IMR-90 (cell line): ENCODE results near the gene IQSEC3. TPM values are rescaled to one million over a fixed set of nuclear protein-coding genes. Genes with fewer than 3 reads are reported as not detected.

ENCODE experiments used
- ATAC-seq: fragments of 200-7000 bp; cut with Tn5 transposase; 2 replicates; pipeline ENCODE4 v1.9.1; 2020; ENCODE audit warnings: low read depth, mild to moderate bottlenecking, moderate library complexity
- BruUV-seq: library from RNA; stranded (reverse); fragments of 400-500 nt; replicated peaks from 2 replicates; lab custom pipeline; 2021; lab: Mats Ljungman, UMichigan
- CTCF ChIA-PET: fragments of 300-600 bp; formaldehyde crosslinking; extraction: SDS; loops from one replicate; lab custom pipeline; 2021; ENCODE audit warnings: antibody characterized with exemption; lab: Yijun Ruan, JAX
- POLR2A ChIA-PET: fragments of 300-600 bp; sonication (Branson Sonifier 250); formaldehyde crosslinking; loops from one replicate; lab custom pipeline; 2022; ENCODE audit warnings: antibody characterized with exemption; ENCODE audit not compliant: unreplicated experiment; lab: Charles Lee
- DNase-seq: peaks from one replicate; pipeline ENCODE4 v3.0.0; 2013
- H2AFZ ChIP-seq: replicated peaks from 2 replicates; pipeline ENCODE3; 2013; ENCODE audit warnings: low read length, mild to moderate bottlenecking; ENCODE audit not compliant: poor library complexity
- H2AK5ac ChIP-seq: 2 replicates; pipeline ENCODE4 v1.6.1; 2013; ENCODE audit warnings: low read depth, low read length, inconsistent platforms
- H2AK9ac ChIP-seq: replicated peaks from 2 replicates; pipeline ENCODE3; 2013; ENCODE audit warnings: mild to moderate bottlenecking, low read depth, low read length, moderate library complexity; ENCODE audit not compliant: poor library complexity
- H2BK120ac ChIP-seq: 2 replicates; pipeline ENCODE4 v1.6.1; 2013; ENCODE audit warnings: low read depth, low read length, inconsistent platforms
- H2BK15ac ChIP-seq: 3 replicates; pipeline ENCODE4 v1.6.1; 2013; ENCODE audit warnings: low read depth, low read length, inconsistent platforms
- H2BK20ac ChIP-seq: 2 replicates; pipeline ENCODE4 v1.6.1; 2013; ENCODE audit warnings: low read depth, mild to moderate bottlenecking, inconsistent platforms, low read length, moderate library complexity
- H2BK5ac ChIP-seq: 2 replicates; pipeline ENCODE4 v1.6.1; 2013; ENCODE audit warnings: mild to moderate bottlenecking, low read depth, low read length, inconsistent platforms; ENCODE audit not compliant: poor library complexity, severe bottlenecking
- H3K14ac ChIP-seq: replicated peaks from 2 replicates; pipeline ENCODE4 v1.6.1; 2013; ENCODE audit warnings: low read depth, low read length, inconsistent platforms
- H3K18ac ChIP-seq: 2 replicates; pipeline ENCODE4 v1.6.1; 2013; ENCODE audit warnings: low read depth, low read length, control low read depth
- H3K23ac ChIP-seq: 2 replicates; pipeline ENCODE4 v1.6.1; 2013; ENCODE audit warnings: low read depth, low read length, inconsistent platforms
- H3K27ac ChIP-seq: 2 replicates; pipeline ENCODE4 v1.5.1; 2013; ENCODE audit warnings: mild to moderate bottlenecking, control low read depth, low read length; ENCODE audit not compliant: insufficient read depth
- H3K27me3 ChIP-seq: 2 replicates; pipeline ENCODE4 v1.6.1; 2013; ENCODE audit warnings: low read length; ENCODE audit not compliant: control insufficient read depth, insufficient read depth
- H3K36me3 ChIP-seq: 2 replicates; pipeline ENCODE4 v1.6.1; 2013; ENCODE audit warnings: low read length, mixed read lengths; ENCODE audit not compliant: control insufficient read depth, insufficient read depth
- H3K4ac ChIP-seq: 2 replicates; pipeline ENCODE4 v1.6.1; 2013; ENCODE audit warnings: low read depth, low read length, inconsistent platforms
- H3K4me1 ChIP-seq: 2 replicates; pipeline ENCODE4 v1.6.1; 2013; ENCODE audit warnings: low read length, mixed read lengths; ENCODE audit not compliant: control insufficient read depth, insufficient read depth
- H3K4me2 ChIP-seq: 2 replicates; pipeline ENCODE4 v1.6.1; 2013; ENCODE audit warnings: low read depth, mild to moderate bottlenecking, control low read depth, low read length, moderate library complexity
- H3K4me3 ChIP-seq: 2 replicates; pipeline ENCODE4 v1.5.1; 2013; ENCODE audit warnings: low read depth, mild to moderate bottlenecking, control low read depth, low read length, moderate library complexity; ENCODE audit not compliant: insufficient read depth
- H3K56ac ChIP-seq: 2 replicates; pipeline ENCODE4 v1.6.1; 2013; ENCODE audit warnings: low read length, inconsistent platforms; ENCODE audit not compliant: insufficient read depth; ENCODE audit errors: extremely low read depth
- H3K79me1 ChIP-seq, 2 experiments: 2 replicates each; pipeline ENCODE4 v1.6.1; 2013; ENCODE audit warnings: low read length in 2 of 2, inconsistent platforms in 1 of 2, low read depth in 1 of 2
- H3K9ac ChIP-seq: 2 replicates; pipeline ENCODE4 v1.6.1; 2013; ENCODE audit warnings: low read depth, low read length, control low read depth
- H3K9me1 ChIP-seq: 2 replicates; pipeline ENCODE4 v1.6.1; 2013; ENCODE audit warnings: low read length, inconsistent platforms; ENCODE audit not compliant: insufficient read depth
- H3K9me3 ChIP-seq: 2 replicates; pipeline ENCODE4 v1.6.1; 2013; ENCODE audit warnings: low read length; ENCODE audit not compliant: control insufficient read depth, insufficient read depth
- H4K20me1 ChIP-seq: 2 replicates; pipeline ENCODE4 v1.6.1; 2013; ENCODE audit warnings: low read length, inconsistent platforms; ENCODE audit not compliant: insufficient read depth
- H4K5ac ChIP-seq: 2 replicates; pipeline ENCODE4 v1.6.1; 2013; ENCODE audit warnings: mild to moderate bottlenecking, low read depth, low read length, control low read depth
- H4K8ac ChIP-seq, 2 experiments: 2 replicates each; pipeline ENCODE4 v1.6.1; 2013; ENCODE audit warnings: low read depth in 2 of 2, low read length in 2 of 2, control low read depth in 1 of 2, inconsistent platforms in 1 of 2
- H4K91ac ChIP-seq: 2 replicates; pipeline ENCODE4 v1.6.1; 2013; ENCODE audit warnings: low read depth, low read length, inconsistent platforms; ENCODE audit not compliant: insufficient read depth
- BHLHE40 ChIP-seq: fragments of 150-350 bp; IDR thresholded peaks from 2 replicates; pipeline ENCODE4 v1.6.1; 2016; ENCODE audit warnings: mild to moderate bottlenecking, low read depth, low read length
- CHD1 ChIP-seq: IDR thresholded peaks from 2 replicates; pipeline ENCODE4 v1.6.1; 2012; ENCODE audit warnings: low read depth, low read length, improper control_type of control experiment
- MAZ ChIP-seq: IDR thresholded peaks from 2 replicates; pipeline ENCODE4 v1.6.1; 2012; ENCODE audit warnings: low read depth, mild to moderate bottlenecking, low read length, improper control_type of control experiment, moderate library complexity, borderline replicate concordance
- MXI1 ChIP-seq: IDR thresholded peaks from 2 replicates; pipeline ENCODE4 v1.6.1; 2012; ENCODE audit warnings: low read depth, mild to moderate bottlenecking, low read length, moderate library complexity, borderline replicate concordance
- RCOR1 ChIP-seq: IDR thresholded peaks from 2 replicates; pipeline ENCODE4 v1.6.1; 2012; ENCODE audit warnings: mild to moderate bottlenecking, low read length, improper control_type of control experiment; ENCODE audit not compliant: insufficient replicate concordance
- SMC3 ChIP-seq: fragments of 150-350 bp; IDR thresholded peaks from 2 replicates; pipeline ENCODE4 v1.6.1; 2016; ENCODE audit warnings: low read depth, mild to moderate bottlenecking, antibody characterized with exemption, low read length, moderate library complexity
- WGBS, 2 experiments: methylation state at CpG; one replicate each; pipeline versions ENCODE4 v1.1.5 to v1.1.7; 2013; ENCODE audit warnings: missing lambda C conversion rate in 2 of 2; ENCODE audit not compliant: insufficient read length in 1 of 2; ENCODE audit errors: extremely low coverage in 2 of 2; 5-methylcytosine and 5-hydroxymethylcytosine counted together
- dilution Hi-C: fragments of 300-500 bp; cut with HindIII; formaldehyde crosslinking; loops from one replicate; pipeline ENCODE4 v1.14.3; 2018; ENCODE audit warnings: low sequenced_read_pairs; ENCODE audit not compliant: unreplicated experiment
- in situ Hi-C: fragments of 300-500 bp; cut with MboI; formaldehyde crosslinking; loops from 3 replicates; pipeline ENCODE4 v1.14.3; 2019; ENCODE audit warnings: low sequenced_read_pairs, inconsistent platforms, mixed read lengths
- intact Hi-C: fragments of 100-400 bp; cut with micrococcal nuclease; formaldehyde crosslinking; loops from 2 replicates; pipeline ENCODE4 v1.10.0; 2022
- polyA plus RNA-seq, 3 experiments: library from polyadenylated mRNA; depleted of rRNA; stranded (reverse); fragments of >200 nt; gene quantifications; 2 replicates each; pipeline ENCODE4 v1.2.3, GENCODE V29; 2012; ENCODE audit warnings: low replicate concordance in 1 of 3
- total RNA-seq: library from RNA; depleted of rRNA; stranded (reverse); fragments of >200 nt; gene quantifications from 2 replicates; pipeline ENCODE4 v1.2.3, GENCODE V29; 2012

The IQSEC3 gene
- total and polyA plus RNA-seq, 2 of the 4 experiments (the other 2 are of a cell fraction) = 0.10 TPM; not detected in 1

- Histone ChIP-seq H4K91ac (peak overlapping the region; percentile 56), H2BK5ac (peak overlapping the region; percentile 62), H2AFZ (peak overlapping the region; percentile 93), H4K20me1 (no peaks in the 10 kb centered on the region), H2BK15ac (peak overlapping the region; percentile 73; the same call in 2 of the 3 replicates), H3K14ac (peak overlapping the region; percentile 80), H3K23ac (peak overlapping the region; percentile 54; the same call in 1 of the 2 replicates), H3K4me2 (peak overlapping the region; percentile 16; the same call in 1 of the 2 replicates), H3K79me1 (no peaks in the 10 kb centered on the region; a peak in 1 of 4 replicates), H2AK9ac (peak overlapping the region; percentile 59), H3K27ac (peak overlapping the region; percentile 3; the same call in 1 of the 2 replicates), H2BK120ac (peak overlapping the region; percentile 92), H3K9me1 (peaks cover 27% of the 10 kb centered on the region), H3K4me1 (peaks cover 22% of the 10 kb centered on the region), H3K56ac (peak overlapping the region; percentile 43; the same call in 1 of the 2 replicates), H4K8ac (peak overlapping the region; percentile 25 to 88; a peak in 3 of 4 replicates), H3K9me3 (no peaks in the 10 kb centered on the region), H3K9ac (peak overlapping the region; percentile 9; the same call in 1 of the 2 replicates), H3K36me3 (no peaks in the 10 kb centered on the region), H2BK20ac (peak overlapping the region; percentile 91; the same call in 1 of the 2 replicates), H4K5ac (peak overlapping the region; percentile 7; the same call in 1 of the 2 replicates), H3K4me3 (no peak overlapping the region), H3K27me3 (no peaks in the 10 kb centered on the region; the same call in 1 of the 2 replicates), H2AK5ac (peak overlapping the region; percentile 95), H3K18ac (peak overlapping the region; percentile 49; the same call in 1 of the 2 replicates), H3K4ac (peak overlapping the region; percentile 92)
- CTCF ChIA-PET = no interaction called here
- ATAC-seq (peak; percentile 81), DNase-seq (peak; percentile 61)
- in situ Hi-C loops = no loop called here
- WGBS, 2 experiments = 42% methylated on average over 6 of the region's 16 CpGs; no CpG with 5 or more reads in 1 of the 2 experiments
- TF ChIP-seq CHD1 (no peak), SMC3 (no peak), MAZ (0 out of 2 replicates have a peak, but pooled peaks have one; percentile 23), BHLHE40 (0 out of 2 replicates have a peak, but pooled peaks have one; percentile 14), RCOR1 (no peak), MXI1 (no peak)
- POLR2A ChIA-PET = no interaction called here
- intact Hi-C loops = no loop called here
- dilution Hi-C loops = no loop called here
- no TSS peak for BruUV-seq
These were observed 110.0 kb downstream of the IQSEC3 start for GRCh38 chr12:176321-177181.
